SK-N-SH treated with all-trans-retinoic acid at 6 μM for 48 hours (cell line): Measurements from ENCODE around the gene TK1.

ENCODE experiments used
- CSDC2 ChIP-seq: fragments of 250-450 bp; sonication (Bioruptor Pico); IDR thresholded peaks from 2 replicates; pipeline ENCODE4 v1.5.0; 2020; ENCODE audit warnings: mild to moderate bottlenecking, moderate library complexity
- CSRNP3 ChIP-seq: fragments of 250-450 bp; sonication (Bioruptor Pico); IDR thresholded peaks from 2 replicates; pipeline ENCODE4 v1.5.1; 2021; ENCODE audit warnings: mild to moderate bottlenecking, moderate library complexity
- ESRRG ChIP-seq: fragments of 250-450 bp; sonication (Bioruptor Pico); IDR thresholded peaks from 2 replicates; pipeline ENCODE4 v1.6.1; 2021; ENCODE audit warnings: mild to moderate bottlenecking
- GLIS3 ChIP-seq: fragments of 250-450 bp; sonication (Bioruptor Pico); IDR thresholded peaks from 2 replicates; pipeline ENCODE4 v1.5.0; 2020; ENCODE audit warnings: mild to moderate bottlenecking, moderate library complexity
- OSR1 ChIP-seq: fragments of 250-450 bp; sonication (Bioruptor Pico); IDR thresholded peaks from 2 replicates; pipeline ENCODE4 v1.8.0; 2022; ENCODE audit warnings: moderate library complexity, mild to moderate bottlenecking, inconsistent platforms
- PATZ1 ChIP-seq: fragments of 250-450 bp; sonication (Bioruptor Pico); IDR thresholded peaks from 2 replicates; pipeline ENCODE4 v1.8.0; 2020; ENCODE audit warnings: mild to moderate bottlenecking, moderate library complexity, borderline replicate concordance
- TCF4 ChIP-seq: fragments of 250-450 bp; sonication (Bioruptor Pico); IDR thresholded peaks from 2 replicates; pipeline ENCODE4 v1.8.0; 2021; ENCODE audit warnings: mild to moderate bottlenecking, moderate library complexity, borderline replicate concordance
- TOX ChIP-seq: fragments of 250-450 bp; sonication (Bioruptor Pico); IDR thresholded peaks from 2 replicates; pipeline ENCODE4 v1.8.0; 2021; ENCODE audit warnings: mild to moderate bottlenecking, moderate library complexity, borderline replicate concordance
- ZFP30 ChIP-seq: fragments of 450-650 bp; formaldehyde crosslinking; IDR thresholded peaks from 2 replicates; pipeline ENCODE4 v1.5.0; 2022; ENCODE audit warnings: mild to moderate bottlenecking, moderate library complexity
- ZNF8 ChIP-seq: fragments of 450-650 bp; formaldehyde crosslinking; IDR thresholded peaks from 2 replicates; pipeline ENCODE4 v1.5.0; 2020; ENCODE audit warnings: mild to moderate bottlenecking, moderate library complexity

- TF ChIP-seq PATZ1 (CRISPR knock-in tag) = no peak
- no peak for TF ChIP-seq ZFP30
- TF ChIP-seq OSR1 (CRISPR knock-in tag) = no peak
- no peak for TF ChIP-seq CSRNP3
- no peak for TF ChIP-seq ESRRG (CRISPR knock-in tag)
- no peak for TF ChIP-seq TOX (CRISPR knock-in tag)
- TF ChIP-seq ZNF8 (CRISPR knock-in tag) = peak; percentile 46; the same call in 1 of the 2 replicates
- peak; percentile 52 for TF ChIP-seq TCF4 (CRISPR knock-in tag)
- no peak for TF ChIP-seq GLIS3 (CRISPR knock-in tag)
- TF ChIP-seq CSDC2 (CRISPR knock-in tag) = no peak
Measured at GRCh38 chr17:78224231-78225087, 37.6 kb upstream of the TK1 start.
